Activated CD8-positive, alpha-beta T cell treated with anti-CD3 and anti-CD28 coated beads, Interleukin-2, amount 10 ng/mL, durations not matched to agents 7 days and 5 days (primary cell): Measurements from ENCODE around the gene SPOPL. TPM values are rescaled to one million over a fixed set of nuclear protein-coding genes. Genes with fewer than 3 reads are reported as not detected.
A peak's percentile ranks its signal among the peaks of the same experiment; 100 is the strongest.

Experiments
- ATAC-seq: fragments of 150-1000 bp; cut with Tn5 transposase; one replicate; pipeline ENCODE4 v1.10.0; 2021; ENCODE audit warnings: moderate library complexity
- CTCF ChIA-PET: fragments of 350-600 bp; sonication (Branson Sonifier 250); formaldehyde crosslinking; loops from one replicate; lab custom pipeline; 2021; ENCODE audit warnings: antibody characterized with exemption; lab: Charles Lee
- POLR2A ChIA-PET: fragments of 350-600 bp; sonication (Branson Sonifier 250); formaldehyde crosslinking; loops from one replicate; lab custom pipeline; 2021; ENCODE audit warnings: antibody characterized with exemption; lab: Charles Lee
- DNase-seq: peaks from one replicate; pipeline ENCODE4 v3.0.0-alpha.2; 2020
- H3K27ac Mint-ChIP-seq: one replicate; pipeline ENCODE4 v1.8.0; 2021; ENCODE audit warnings: mild to moderate bottlenecking, mixed read lengths
- H3K27me3 Mint-ChIP-seq: one replicate; pipeline ENCODE4 v1.8.0; 2021; ENCODE audit warnings: low read depth, mixed read lengths
- H3K36me3 Mint-ChIP-seq: one replicate; pipeline ENCODE4 v1.8.0; 2021; ENCODE audit warnings: low read depth, mixed read lengths
- H3K4me1 Mint-ChIP-seq: one replicate; pipeline ENCODE4 v1.8.0; 2021; ENCODE audit warnings: low read depth, mixed read lengths
- H3K4me3 Mint-ChIP-seq: one replicate; pipeline ENCODE4 v1.8.0; 2021; ENCODE audit warnings: mild to moderate bottlenecking, mixed read lengths
- H3K9me3 Mint-ChIP-seq: one replicate; pipeline ENCODE4 v1.8.0; 2022; ENCODE audit warnings: mixed read lengths; ENCODE audit not compliant: insufficient read depth
- total RNA-seq, 2 experiments: library from RNA; stranded (reverse); gene quantifications; one replicate each; pipeline ENCODE4 v1.2.3, GENCODE V29; 2021

SPOPL gene
- total RNA-seq, 2 experiments from 2014 or later: 13.0 to 15.6 TPM

GRCh38 chr2:138496096-138496651, 5.4 kb upstream of the SPOPL start:
- H3K27me3 Mint-ChIP-seq: no peaks in the 10 kb centered on the region
- ATAC-seq: no peak
- POLR2A ChIA-PET: no interaction called here
- H3K4me3 Mint-ChIP-seq: no peak overlapping the region
- H3K27ac Mint-ChIP-seq: no peak overlapping the region
- H3K36me3 Mint-ChIP-seq: no peaks in the 10 kb centered on the region
- no peaks in the 10 kb centered on the region for H3K9me3 Mint-ChIP-seq
- CTCF ChIA-PET: no interaction called here
- H3K4me1 Mint-ChIP-seq: peaks cover 5% of the 10 kb centered on the region
- no peak for DNase-seq

- no peak overlapping the region for H3K27ac Mint-ChIP-seq
- no peaks in the 10 kb centered on the region for H3K9me3 Mint-ChIP-seq
- no peak overlapping the region for H3K4me3 Mint-ChIP-seq
- ChIA-PET CTCF (no interaction called here), POLR2A (no interaction called here)
- H3K27me3 Mint-ChIP-seq: no peaks in the 10 kb centered on the region
- peaks cover 8% of the 10 kb centered on the region for H3K4me1 Mint-ChIP-seq
- peaks cover 1% of the 10 kb centered on the region for H3K36me3 Mint-ChIP-seq
- DNase-seq: no peak
- no peak for ATAC-seq
These were observed 4.3 kb upstream of the SPOPL start for GRCh38 chr2:138497294-138497693.

DNA sequence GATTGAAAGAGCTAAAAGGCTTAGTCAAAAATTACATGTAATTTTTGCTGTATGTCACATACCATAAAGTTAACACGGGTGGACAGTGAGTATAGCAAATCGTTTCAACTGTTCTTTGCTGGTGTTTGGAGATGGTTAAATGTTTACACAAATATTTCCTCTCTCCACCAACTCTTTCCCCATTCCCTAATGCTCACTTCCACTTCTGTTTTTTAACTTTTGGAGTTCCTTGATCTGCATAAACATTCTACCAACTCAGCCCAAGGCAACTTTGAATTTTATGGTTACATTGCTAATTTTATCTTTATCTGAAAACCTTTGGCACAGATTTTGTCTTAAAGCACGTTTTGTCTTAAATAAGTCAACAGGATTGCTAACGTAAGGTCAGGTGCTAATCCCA, 1.9 kb upstream of the SPOPL start:
- H3K36me3 Mint-ChIP-seq: peaks cover 3% of the 10 kb centered on the region
- CTCF ChIA-PET: no interaction called here
- no peak overlapping the region for H3K27ac Mint-ChIP-seq

GRCh38 chr2:138500592-138501424, 762 bp upstream of the SPOPL start:
- H3K9me3 Mint-ChIP-seq: no peaks in the 10 kb centered on the region
- no peaks in the 10 kb centered on the region for H3K27me3 Mint-ChIP-seq
- peak overlapping the region; percentile 69 for H3K27ac Mint-ChIP-seq
- H3K4me3 Mint-ChIP-seq: peak overlapping the region; percentile 99
- ChIA-PET CTCF (no interaction called here), POLR2A (no interaction called here)
- DNase-seq: no peak
- H3K36me3 Mint-ChIP-seq: peaks cover 7% of the 10 kb centered on the region
- no peak for ATAC-seq
- H3K4me1 Mint-ChIP-seq: peaks cover 28% of the 10 kb centered on the region

More for the DNA sequence above, 1.9 kb upstream of the SPOPL start:
- ATAC-seq: no peak
- Mint-ChIP-seq H3K4me1 (peaks cover 28% of the 10 kb centered on the region), H3K27me3 (no peaks in the 10 kb centered on the region), H3K4me3 (no peak overlapping the region), H3K9me3 (no peaks in the 10 kb centered on the region)
- DNase-seq: no peak
- POLR2A ChIA-PET: no interaction called here

- Mint-ChIP-seq H3K27ac (peak overlapping the region; percentile 94), H3K27me3 (no peaks in the 10 kb centered on the region), H3K36me3 (peaks cover 13% of the 10 kb centered on the region), H3K4me1 (peaks cover 31% of the 10 kb centered on the region), H3K9me3 (no peaks in the 10 kb centered on the region), H3K4me3 (peak overlapping the region; percentile 99)
- DNase-seq: no peak
- peak; percentile 2 for ATAC-seq
- ChIA-PET POLR2A (no interaction called here), CTCF (interaction anchor here (1.3 kb wide), 1 partner anchor 13 kb away, joined by 3 read pairs; no protein-coding TSS in a partner anchor)
These were observed 901 bp downstream of the SPOPL start for GRCh38 chr2:138502255-138503086.

DNA sequence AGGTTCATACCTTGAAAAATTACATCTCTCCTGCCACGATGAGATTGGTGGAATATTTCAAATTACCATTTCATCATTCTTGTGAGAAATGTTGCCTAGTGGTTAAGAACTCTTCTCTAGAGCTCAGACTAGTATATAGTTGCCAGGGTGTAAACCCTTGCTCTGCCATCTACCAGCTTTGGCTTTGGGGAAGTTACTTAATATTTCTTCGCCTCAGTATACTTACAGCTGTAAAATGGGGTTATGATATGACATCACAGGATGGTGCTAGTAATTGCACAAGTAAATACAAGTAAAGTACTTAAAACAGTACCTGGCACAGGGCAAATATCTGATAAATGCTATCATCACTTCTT, 1.5 kb downstream of the SPOPL start:
- ATAC-seq (no peak), DNase-seq (no peak)
- peaks cover 31% of the 10 kb centered on the region for H3K4me1 Mint-ChIP-seq
- peak overlapping the region; percentile 94 for H3K27ac Mint-ChIP-seq
- H3K4me3 Mint-ChIP-seq: peak overlapping the region; percentile 99
- H3K9me3 Mint-ChIP-seq: no peaks in the 10 kb centered on the region
- no peaks in the 10 kb centered on the region for H3K27me3 Mint-ChIP-seq
- ChIA-PET CTCF (interaction anchor here (1.3 kb wide), 1 partner anchor 13 kb away, joined by 3 read pairs; no protein-coding TSS in a partner anchor), POLR2A (no interaction called here)
- peaks cover 13% of the 10 kb centered on the region for H3K36me3 Mint-ChIP-seq

- H3K36me3 Mint-ChIP-seq: peaks cover 13% of the 10 kb centered on the region
- ChIA-PET CTCF (interaction anchor here (1.3 kb wide), 1 partner anchor 12 kb away, joined by 3 read pairs; no protein-coding TSS in a partner anchor), POLR2A (no interaction called here)
- peak overlapping the region; percentile 99 for H3K4me3 Mint-ChIP-seq
- ATAC-seq (no peak), DNase-seq (no peak)
- H3K4me1 Mint-ChIP-seq: peaks cover 31% of the 10 kb centered on the region
- H3K27me3 Mint-ChIP-seq: no peaks in the 10 kb centered on the region
- no peaks in the 10 kb centered on the region for H3K9me3 Mint-ChIP-seq
- no peak overlapping the region for H3K27ac Mint-ChIP-seq
These were observed 2.1 kb downstream of the SPOPL start for GRCh38 chr2:138503652-138504051.

DNA sequence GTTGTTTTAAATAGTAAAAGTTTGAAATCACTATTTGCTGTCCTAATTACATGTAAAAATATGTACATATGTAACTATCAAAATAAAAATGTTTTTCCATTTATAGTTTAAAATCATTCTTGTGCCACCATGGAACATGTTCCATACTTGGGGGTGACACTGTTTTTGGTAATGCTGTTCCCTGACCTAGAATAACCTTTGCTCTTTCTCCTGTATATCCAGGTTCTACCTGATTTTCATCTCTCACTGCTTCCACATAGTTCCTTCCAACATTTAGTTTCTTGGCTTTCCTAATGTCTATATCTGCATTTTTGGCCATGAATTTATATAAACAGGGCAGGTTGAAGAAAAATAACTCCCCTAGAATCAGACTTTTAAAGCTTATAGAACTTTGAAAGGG, 2.5 kb downstream of the SPOPL start:
- peaks cover 15% of the 10 kb centered on the region for H3K36me3 Mint-ChIP-seq
- no peak overlapping the region for H3K27ac Mint-ChIP-seq
- H3K4me3 Mint-ChIP-seq: peak overlapping the region; percentile 99
- no peaks in the 10 kb centered on the region for H3K27me3 Mint-ChIP-seq
- ATAC-seq: no peak
- no peaks in the 10 kb centered on the region for H3K9me3 Mint-ChIP-seq
- DNase-seq: no peak
- H3K4me1 Mint-ChIP-seq: peaks cover 31% of the 10 kb centered on the region
- ChIA-PET POLR2A (no interaction called here), CTCF (no interaction called here)

- ChIA-PET POLR2A (no interaction called here), CTCF (no interaction called here)
- Mint-ChIP-seq H3K27me3 (no peaks in the 10 kb centered on the region), H3K4me1 (peaks cover 31% of the 10 kb centered on the region), H3K4me3 (peak overlapping the region; percentile 99), H3K9me3 (no peaks in the 10 kb centered on the region), H3K36me3 (peaks cover 19% of the 10 kb centered on the region), H3K27ac (no peak overlapping the region)
- DNase-seq (no peak), ATAC-seq (no peak)
These were observed 3.1 kb downstream of the SPOPL start for GRCh38 chr2:138504546-138505235.

- ChIA-PET POLR2A (no interaction called here), CTCF (no interaction called here)
- Mint-ChIP-seq H3K4me3 (no peak overlapping the region), H3K27ac (no peak overlapping the region), H3K27me3 (no peaks in the 10 kb centered on the region), H3K4me1 (peaks cover 23% of the 10 kb centered on the region), H3K9me3 (peaks cover 2% of the 10 kb centered on the region), H3K36me3 (peaks cover 23% of the 10 kb centered on the region)
- no peak for DNase-seq
- ATAC-seq: no peak
These were observed 5.7 kb downstream of the SPOPL start for GRCh38 chr2:138507267-138507666.

DNA sequence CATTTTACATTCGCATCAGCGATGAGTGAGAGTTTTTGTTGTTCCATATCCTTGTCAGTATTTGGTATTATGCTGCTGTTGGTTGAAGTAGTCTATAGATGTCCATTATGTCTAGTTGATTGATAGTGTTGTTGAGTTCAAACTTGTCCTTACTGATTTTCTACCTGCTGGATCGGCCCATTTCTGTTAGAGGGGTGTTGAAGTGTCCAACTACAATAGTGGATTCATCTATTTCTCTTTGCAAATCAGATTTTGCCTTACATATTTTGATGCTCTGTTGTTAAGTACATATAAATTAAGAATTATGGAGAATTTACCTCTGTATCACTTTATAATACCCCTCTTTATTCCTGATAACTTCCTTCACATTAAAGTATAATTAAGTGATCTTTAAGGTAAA, 8.7 kb downstream of the SPOPL start:
- POLR2A ChIA-PET: no interaction called here
- H3K27ac Mint-ChIP-seq: no peak overlapping the region
- ATAC-seq (no peak), DNase-seq (no peak)
- peaks cover 12% of the 10 kb centered on the region for H3K27me3 Mint-ChIP-seq
- H3K4me3 Mint-ChIP-seq: no peak overlapping the region
- H3K9me3 Mint-ChIP-seq: peaks cover 6% of the 10 kb centered on the region
- peaks cover 23% of the 10 kb centered on the region for H3K36me3 Mint-ChIP-seq
- H3K4me1 Mint-ChIP-seq: peaks cover 10% of the 10 kb centered on the region
- CTCF ChIA-PET: no interaction called here
